Activated CD8-positive, alpha-beta memory T cell treated with anti-CD3 and anti-CD28 coated beads for 4 hours (primary cell): ENCODE measurements around the gene ZNF496.
"Not testable (repeated sequence)": the region's sequence is repeated elsewhere in the genome, so short reads cannot be mapped to it uniquely, and the experiment has no call there.

Source experiments
- DNase-seq, 2 donors: peaks; one replicate each; pipeline ENCODE4 v3.0.0-alpha.2; 2020; ENCODE audit warnings: low read depth in 2 of 2

Gene ZNF496

GRCh38 chr1:247293047-247293446, 38.6 kb downstream of the ZNF496 start:
- no peak for DNase-seq

DNA sequence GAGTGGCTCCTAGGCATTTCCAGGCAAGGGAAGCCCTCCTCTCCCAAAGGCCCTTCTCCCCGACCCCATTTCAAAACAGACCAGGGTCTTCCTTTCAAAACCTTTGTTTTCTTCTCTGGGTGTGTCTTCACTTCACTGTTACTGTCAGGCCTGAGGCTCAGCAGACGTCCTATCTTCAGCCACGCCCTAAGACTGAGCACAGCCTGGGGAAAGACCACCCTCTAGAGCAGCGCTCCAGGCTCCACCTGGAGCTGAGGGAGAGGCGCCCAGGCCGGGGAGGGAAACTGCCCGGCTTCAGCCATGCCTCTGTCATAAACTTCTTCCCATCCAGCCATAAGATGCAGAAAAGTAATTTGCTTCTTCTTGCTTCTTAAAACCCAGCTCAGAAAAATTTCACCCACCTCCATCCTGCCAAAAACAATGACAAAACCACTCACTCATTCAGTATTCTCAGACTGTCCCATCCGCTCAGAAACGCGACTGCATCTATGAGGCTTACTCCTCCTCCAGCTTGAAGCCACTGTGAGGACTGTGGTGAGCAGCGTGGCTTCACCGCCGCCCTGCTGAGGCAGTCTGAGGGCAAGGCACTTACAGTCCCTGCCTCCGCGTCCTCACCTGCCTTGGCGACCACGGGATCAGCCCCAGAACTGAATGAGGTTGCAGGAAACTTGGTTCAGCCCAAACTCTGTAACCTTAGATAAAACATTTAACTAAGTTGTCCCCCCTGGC, 39.7 kb downstream of the ZNF496 start:
- DNase-seq = no peak

DNA sequence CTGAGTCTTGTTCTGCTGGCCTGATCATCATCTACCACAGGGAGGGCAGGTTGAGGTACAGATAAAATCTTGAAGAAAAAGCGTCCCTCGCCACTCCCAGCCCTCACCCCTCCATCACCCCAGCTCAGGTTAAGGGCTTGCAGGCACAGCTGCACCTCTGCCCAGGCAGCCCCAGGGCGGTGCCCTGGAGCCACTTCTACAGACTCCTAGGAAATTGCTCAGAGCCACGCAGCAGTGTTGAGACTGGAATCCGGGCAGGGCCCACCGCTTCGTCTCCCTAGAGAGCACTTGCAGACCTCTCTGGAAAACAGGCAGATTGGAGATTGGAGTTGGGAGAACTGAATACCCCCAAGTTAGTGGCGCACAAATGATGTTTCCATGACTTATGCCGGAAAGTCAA, 40.5 kb downstream of the ZNF496 start:
- no peak for DNase-seq

GRCh38 chr1:247290576-247290975, 41.1 kb downstream of the ZNF496 start:
- DNase-seq = no peak

GRCh38 chr1:247289274-247289892, 42.3 kb downstream of the ZNF496 start:
- not testable (repeated sequence) for DNase-seq

DNA sequence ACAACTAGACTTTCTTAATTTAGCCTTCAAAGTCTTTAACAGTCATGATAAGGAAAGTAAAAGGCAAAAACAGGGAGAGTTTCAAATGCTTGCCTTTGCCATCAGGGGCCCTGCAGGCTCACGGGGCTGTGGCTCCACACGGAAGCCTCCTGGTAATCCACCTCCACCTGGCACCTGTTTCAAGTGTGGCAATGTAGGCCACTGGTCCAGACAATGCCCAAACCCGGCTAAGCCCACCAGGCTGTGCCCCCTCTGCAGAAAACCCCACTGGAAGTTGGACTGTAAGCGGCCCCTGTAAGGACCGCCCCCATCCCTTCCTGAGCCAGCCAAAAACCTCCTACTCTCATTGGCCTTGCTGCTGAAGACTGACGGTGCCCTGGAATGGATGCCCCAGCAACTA, 43.3 kb downstream of the ZNF496 start:
- DNase-seq = no peak

DNA sequence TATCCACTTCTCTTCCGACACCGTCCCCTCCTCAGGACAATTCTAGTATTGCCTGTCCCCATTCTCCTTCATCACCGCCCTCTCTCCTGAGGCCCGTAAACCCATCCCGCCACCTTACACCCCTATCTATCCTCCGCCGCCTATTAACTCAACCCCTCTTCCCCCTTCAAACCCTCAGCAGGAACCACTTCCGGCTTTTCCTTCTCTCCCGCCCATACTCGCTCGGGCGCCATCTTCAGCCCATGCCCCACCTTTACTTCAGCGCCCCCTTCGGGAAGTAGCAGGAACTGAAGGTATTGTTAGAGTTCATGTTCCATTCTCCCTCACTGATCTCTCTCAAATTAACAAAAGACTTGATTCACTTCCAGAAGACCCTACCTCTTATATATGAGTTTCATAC, 44.2 kb downstream of the ZNF496 start:
- no peak for DNase-seq

DNA sequence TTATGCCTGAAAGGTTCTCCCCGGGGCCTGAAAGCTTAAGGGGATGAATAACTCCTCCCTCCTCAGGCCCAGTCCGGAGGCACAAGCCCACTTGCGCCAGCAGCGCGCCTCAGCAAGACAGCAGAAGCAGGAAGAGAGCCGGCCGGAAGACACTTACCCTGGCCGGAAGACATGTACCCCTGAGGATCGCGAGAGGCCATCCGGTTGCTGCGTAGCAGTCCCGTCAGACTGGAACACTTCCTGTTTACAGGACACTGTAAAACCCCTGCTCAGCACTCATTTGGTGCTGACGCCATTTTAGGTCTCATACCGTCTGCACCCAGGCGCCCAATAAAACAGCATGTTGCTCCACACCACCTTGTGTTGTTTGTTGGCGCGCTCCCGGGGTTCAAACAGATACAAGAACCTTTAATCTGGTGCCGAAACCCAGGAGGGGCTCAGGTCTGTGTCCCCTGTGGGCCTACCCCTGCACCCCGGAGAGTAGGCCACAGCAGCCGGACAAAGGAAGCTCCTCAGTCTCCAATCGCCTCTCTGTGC, 45.5 kb downstream of the ZNF496 start:
- no peak for DNase-seq

DNA sequence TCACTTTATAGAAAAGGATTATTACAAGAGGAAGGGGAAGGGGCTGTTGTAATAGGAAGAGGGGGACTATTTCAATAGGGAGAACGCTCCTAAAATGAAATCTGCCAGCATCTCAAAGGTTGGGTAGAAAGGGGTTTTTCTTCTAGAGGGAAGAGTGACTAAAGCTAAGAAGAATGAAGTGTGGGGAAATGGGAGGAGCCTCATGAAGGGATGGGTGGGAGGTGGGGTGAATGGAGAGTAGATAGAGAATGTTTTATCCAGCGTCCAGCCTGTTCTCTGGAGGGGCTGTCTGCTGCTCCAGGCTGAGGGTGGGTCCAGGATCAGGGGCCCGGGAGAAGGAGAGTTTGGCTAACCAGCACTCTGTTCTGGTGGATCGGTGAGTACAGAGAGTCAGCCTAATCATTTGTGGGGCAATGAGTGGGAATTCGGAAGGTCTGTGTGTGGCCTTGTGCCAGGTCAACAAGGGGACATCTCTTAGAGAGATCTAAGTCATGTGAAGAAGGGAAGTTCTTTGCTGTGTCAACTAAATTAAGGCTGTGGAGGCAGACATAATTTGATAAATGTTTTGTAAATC, 50.6 kb downstream of the ZNF496 start:
- no peak for DNase-seq

GRCh38 chr1:247277191-247277590, 54.5 kb downstream of the ZNF496 start:
- DNase-seq = no peak

- DNase-seq = no peak
Measured at GRCh38 chr1:247274605-247275256, 56.9 kb downstream of the ZNF496 start.

DNA sequence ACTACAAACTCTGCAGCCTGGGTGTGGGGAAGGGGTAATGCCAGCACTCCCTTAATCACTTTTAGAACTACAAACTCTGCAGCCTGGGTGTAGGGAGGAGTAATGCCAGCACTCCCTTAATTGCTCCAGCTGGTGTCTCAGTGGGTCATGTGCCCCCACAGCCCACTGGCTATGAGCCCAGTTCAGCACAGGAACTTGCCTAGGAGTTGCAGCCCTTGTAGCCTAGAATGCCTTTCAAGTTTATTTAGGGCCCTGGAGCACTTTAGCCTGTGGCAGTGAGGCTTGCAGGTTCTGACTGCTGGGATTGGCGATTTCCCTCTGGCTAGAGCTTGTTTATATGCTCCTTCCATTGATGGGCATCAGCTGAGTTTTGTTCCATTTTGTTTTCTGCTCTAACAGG, 58.7 kb downstream of the ZNF496 start:
- DNase-seq = no peak

DNA sequence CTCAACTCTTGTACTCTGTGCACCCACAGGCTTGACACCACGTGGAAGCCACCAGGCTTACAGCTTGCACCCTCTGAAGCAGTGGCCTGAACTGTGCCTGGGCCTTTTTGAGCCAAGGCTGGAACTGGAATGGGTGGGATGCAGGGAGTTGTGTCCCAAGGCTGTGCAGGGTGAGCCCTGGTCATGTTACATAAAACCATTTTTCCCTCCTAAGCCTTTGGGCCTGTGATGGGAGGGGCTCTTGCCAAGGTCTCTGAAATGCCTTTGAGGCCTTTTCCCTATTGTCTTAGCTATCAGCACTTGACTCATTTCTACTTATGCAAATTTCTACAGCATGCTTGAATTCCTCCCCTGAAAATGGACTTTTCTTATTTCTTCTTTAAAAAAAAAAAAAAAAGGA, 61.7 kb downstream of the ZNF496 start:
- DNase-seq = no peak

DNA sequence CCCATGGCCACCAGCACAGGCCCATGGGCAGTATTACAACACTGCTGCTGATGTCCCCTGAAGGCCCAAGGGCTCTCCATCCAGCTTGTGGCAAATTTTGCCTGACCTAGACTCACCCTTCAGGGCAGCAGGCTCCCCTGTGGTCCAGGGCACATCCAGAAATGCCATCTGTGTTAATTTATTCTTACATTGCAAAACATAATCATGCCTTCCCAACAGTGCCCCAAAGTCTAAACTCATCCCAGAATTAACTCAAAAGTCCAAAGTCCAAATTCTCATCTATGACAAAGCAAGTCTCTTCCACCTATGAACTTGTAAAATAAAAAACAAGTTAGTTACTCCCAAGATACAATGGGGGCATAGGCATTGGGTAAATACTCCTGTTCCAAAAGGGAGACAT, 62.5 kb downstream of the ZNF496 start:
- DNase-seq = no peak

DNA sequence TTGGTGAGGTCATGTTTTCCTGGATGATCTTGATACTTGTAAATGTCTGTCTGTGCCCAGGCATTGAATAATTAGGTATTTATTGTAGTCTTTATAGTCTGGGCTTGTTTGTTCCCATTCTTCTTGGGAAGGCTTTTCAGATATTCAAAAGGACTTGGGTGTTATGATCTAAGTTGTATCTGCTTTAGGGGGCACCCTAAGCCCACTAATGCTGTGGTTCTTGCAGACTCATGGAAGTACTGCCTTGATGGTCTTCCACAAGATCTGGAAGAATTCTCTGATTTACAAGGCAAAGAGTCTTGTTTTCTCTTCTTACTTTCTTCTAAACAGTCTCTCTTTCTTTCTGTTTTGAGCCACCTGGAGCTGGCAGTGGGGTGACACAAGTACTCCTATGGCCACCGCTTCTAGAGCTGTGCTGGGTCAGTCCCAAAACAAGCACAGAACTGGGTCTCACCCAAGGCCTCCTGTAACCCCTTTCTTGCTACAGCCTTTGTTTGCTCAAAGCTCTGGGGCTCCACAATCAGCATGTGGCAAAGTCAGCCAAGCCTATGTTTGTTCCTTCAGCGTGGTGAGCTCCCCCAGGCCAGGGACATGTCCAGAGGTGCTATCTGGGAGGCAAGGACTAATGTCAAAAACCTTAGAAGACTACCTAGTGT, 63.1 kb downstream of the ZNF496 start:
- DNase-seq = no peak

GRCh38 chr1:247266053-247266452, 65.6 kb downstream of the ZNF496 start:
- DNase-seq = no peak

DNA sequence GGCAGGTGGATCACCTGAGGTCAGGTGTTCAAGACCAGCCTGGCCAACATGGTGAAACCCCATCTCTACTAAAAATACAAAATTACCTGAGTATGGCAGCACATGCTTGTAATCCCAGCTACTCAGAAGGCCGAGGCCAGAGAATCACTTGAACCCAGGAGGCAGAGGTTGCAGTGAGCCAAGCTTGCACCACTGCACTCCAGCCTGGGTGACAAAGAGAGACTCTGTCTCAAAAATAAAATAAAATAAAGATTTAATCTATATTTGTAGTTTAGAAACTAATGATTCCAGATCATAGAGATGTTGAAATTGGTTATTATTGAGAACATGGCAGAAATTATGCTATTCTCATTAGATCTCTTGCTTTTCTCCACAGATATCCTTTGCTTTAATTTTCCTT, 75.9 kb downstream of the ZNF496 start, which contains the start of gene VN1R5:
Gene VN1R5, plus strand, starts transcription at position 301 of the 400 bp plus-strand sequence.
- not testable (repeated sequence) for DNase-seq

DNA sequence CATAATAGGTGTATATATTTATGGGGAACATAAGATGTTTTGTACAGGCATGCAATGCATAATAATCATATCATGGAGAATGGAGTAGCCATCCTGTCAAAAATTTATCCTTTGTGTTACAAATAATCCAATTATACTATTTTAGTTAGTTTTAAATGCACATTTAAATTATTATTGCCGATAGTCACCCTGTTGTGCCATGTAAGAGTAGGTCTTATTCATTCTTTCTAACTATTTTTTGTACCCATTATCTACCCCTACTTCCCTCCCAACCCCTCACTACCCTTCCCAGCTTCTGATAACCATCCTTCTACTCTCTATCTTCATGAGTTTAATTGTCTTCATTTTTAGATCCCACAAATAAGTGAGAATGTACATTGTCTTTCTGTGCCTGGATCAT, 84.1 kb downstream of the ZNF496 start:
- no peak for DNase-seq
